Epithelial cell of alveolus of lung (primary cell): ENCODE results near the gene SPATA17. TPM values are rescaled to one million over a fixed set of nuclear protein-coding genes. Genes with fewer than 3 reads are reported as not detected.

ENCODE experiments used
- total RNA-seq: library from RNA; depleted of rRNA; stranded (reverse); fragments of >200 nt; gene quantifications from 2 replicates; pipeline ENCODE4 v1.2.1, GENCODE V29; 2015

SPATA17 gene, protein sequence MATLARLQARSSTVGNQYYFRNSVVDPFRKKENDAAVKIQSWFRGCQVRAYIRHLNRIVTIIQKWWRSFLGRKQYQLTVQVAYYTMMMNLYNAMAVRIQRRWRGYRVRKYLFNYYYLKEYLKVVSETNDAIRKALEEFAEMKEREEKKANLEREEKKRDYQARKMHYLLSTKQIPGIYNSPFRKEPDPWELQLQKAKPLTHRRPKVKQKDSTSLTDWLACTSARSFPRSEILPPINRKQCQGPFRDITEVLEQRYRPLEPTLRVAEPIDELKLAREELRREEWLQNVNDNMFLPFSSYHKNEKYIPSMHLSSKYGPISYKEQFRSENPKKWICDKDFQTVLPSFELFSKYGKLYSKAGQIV
- total RNA-seq: 0.56 and 1.0 TPM in 2 replicates

DNA sequence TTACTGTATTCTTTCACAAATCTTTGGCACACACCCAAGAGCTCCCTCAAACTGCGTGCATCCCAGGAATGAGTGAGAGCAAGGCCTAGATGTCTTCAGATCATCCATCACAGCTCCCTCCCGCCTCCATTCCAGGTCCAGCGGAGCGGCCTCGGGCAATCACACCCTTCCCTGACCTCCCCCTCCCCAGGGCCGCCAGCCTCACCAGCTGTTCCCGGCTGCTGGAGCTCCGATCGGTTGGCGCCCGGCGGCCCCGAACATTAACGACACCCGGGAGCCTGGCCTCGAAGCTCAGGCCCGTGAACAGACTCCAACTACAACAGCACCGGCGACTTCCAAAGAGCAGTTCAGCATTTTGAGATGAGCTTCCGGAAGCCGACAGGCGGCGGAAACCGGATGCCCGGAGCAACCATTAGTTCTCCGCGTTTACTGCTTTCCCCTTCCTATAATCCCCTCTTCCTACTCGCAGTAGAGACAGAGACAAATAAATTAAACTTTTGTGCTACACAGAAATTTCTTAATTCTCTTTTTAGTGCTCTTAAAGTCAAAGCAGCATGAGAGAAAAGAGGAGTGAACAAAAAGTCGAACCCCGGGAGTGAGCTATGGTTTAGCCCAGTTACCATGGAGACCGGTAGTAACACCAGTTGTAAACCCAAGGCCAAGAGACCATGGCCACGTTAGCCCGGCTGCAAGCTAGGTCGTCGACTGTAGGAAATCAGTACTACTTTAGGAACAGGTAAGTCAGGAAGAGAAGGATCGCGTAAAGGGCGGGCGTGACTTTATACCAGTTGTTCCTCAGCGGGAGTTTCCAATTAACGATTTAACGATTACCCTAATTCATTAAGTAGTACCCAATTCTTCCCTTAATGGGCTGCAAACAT is at the start of gene SPATA17, which contains the start of gene GPATCH2:
Gene SPATA17 (plus strand): TSS at position 634 of the 881 bp plus-strand sequence. CDS start 35 bp downstream, at position 669.
Gene GPATCH2 (minus strand): TSS at position 380 of the 881 bp plus-strand sequence. CDS start 119 bp downstream, at position 261.

Other genes with a start within 250 kb of the SPATA17 start
- gene GPATCH2, start 254 bp upstream of the SPATA17 start, total RNA-seq: 8.0 and 15.5 TPM in 2 replicates